Activated T-helper 1 cell treated with anti-CD3 and anti-CD28 coated beads, Interleukin-12 subunit alpha, Interleukin-12 subunit beta, Interleukin-2, Interleukin-4 antibody, amounts not matched to agents 30 ng/mL and 10 ng/mL and 1 ng/mL, durations not matched to agents 14 hours and 24 hours and 36 hours (primary cell): ENCODE data around the gene B4GALT4. TPM values are rescaled to one million over a fixed set of nuclear protein-coding genes. Genes with fewer than 3 reads are reported as not detected.
A peak's percentile ranks its signal among the peaks of the same experiment; 100 is the strongest.

Experiments used
- DNase-seq: peaks from one replicate; pipeline ENCODE4 v3.0.0; 2021; ENCODE audit warnings: low spot score
- H3K27ac Mint-ChIP-seq: one replicate; pipeline ENCODE4 v1.8.0; 2021; ENCODE audit warnings: mild to moderate bottlenecking, mixed read lengths
- H3K27me3 Mint-ChIP-seq: one replicate; pipeline ENCODE4 v1.8.0; 2022; ENCODE audit warnings: mild to moderate bottlenecking, moderate library complexity, mixed read lengths; ENCODE audit not compliant: insufficient read depth
- H3K36me3 Mint-ChIP-seq: one replicate; pipeline ENCODE4 v1.8.0; 2021; ENCODE audit warnings: low read depth, mixed read lengths
- H3K4me1 Mint-ChIP-seq: one replicate; pipeline ENCODE4 v1.8.0; 2021; ENCODE audit warnings: low read depth, mixed read lengths
- H3K4me3 Mint-ChIP-seq: one replicate; pipeline ENCODE4 v1.8.0; 2021; ENCODE audit warnings: mild to moderate bottlenecking, moderate library complexity, mixed read lengths
- H3K9me3 Mint-ChIP-seq: one replicate; pipeline ENCODE4 v1.8.0; 2021; ENCODE audit warnings: mixed read lengths
- intact Hi-C: fragments of 100-400 bp; cut with micrococcal nuclease; formaldehyde crosslinking; loops from one replicate; pipeline ENCODE4 v1.15.1; 2024
- total RNA-seq: library from RNA; stranded (reverse); gene quantifications from 2 replicates; pipeline ENCODE4 v1.2.3, GENCODE V29; 2022

B4GALT4 gene
- total RNA-seq, 1 donor from 2014 or later: 14.1 TPM

- H3K4me3 Mint-ChIP-seq: no peak overlapping the region
- intact Hi-C loops: no loop called here
- peaks cover 55% of the 10 kb centered on the region for H3K36me3 Mint-ChIP-seq
- H3K9me3 Mint-ChIP-seq: no peaks in the 10 kb centered on the region
- no peaks in the 10 kb centered on the region for H3K27me3 Mint-ChIP-seq
- peaks cover 27% of the 10 kb centered on the region for H3K4me1 Mint-ChIP-seq
- H3K27ac Mint-ChIP-seq: no peak overlapping the region
- DNase-seq: no peak
Observed at GRCh38 chr3:119230071-119230470, 10.6 kb downstream of the B4GALT4 start.

GRCh38 chr3:119229190-119229589, 11.5 kb downstream of the B4GALT4 start:
- no peak for DNase-seq
- Mint-ChIP-seq H3K27me3 (no peaks in the 10 kb centered on the region), H3K4me1 (peaks cover 20% of the 10 kb centered on the region), H3K36me3 (peaks cover 50% of the 10 kb centered on the region), H3K27ac (no peak overlapping the region), H3K4me3 (no peak overlapping the region), H3K9me3 (no peaks in the 10 kb centered on the region)
- intact Hi-C loops: no loop called here

GRCh38 chr3:119228373-119229145, 12.1 kb downstream of the B4GALT4 start:
- no peak for DNase-seq
- no peak overlapping the region for H3K27ac Mint-ChIP-seq
- intact Hi-C loops: no loop called here
- no peaks in the 10 kb centered on the region for H3K9me3 Mint-ChIP-seq
- H3K4me1 Mint-ChIP-seq: peaks cover 20% of the 10 kb centered on the region
- peaks cover 55% of the 10 kb centered on the region for H3K36me3 Mint-ChIP-seq
- H3K4me3 Mint-ChIP-seq: no peak overlapping the region
- no peaks in the 10 kb centered on the region for H3K27me3 Mint-ChIP-seq

GRCh38 chr3:119227070-119227850, 13.4 kb downstream of the B4GALT4 start:
- Mint-ChIP-seq H3K9me3 (no peaks in the 10 kb centered on the region), H3K27me3 (no peaks in the 10 kb centered on the region), H3K27ac (no peak overlapping the region), H3K4me3 (no peak overlapping the region), H3K36me3 (peaks cover 64% of the 10 kb centered on the region), H3K4me1 (peaks cover 24% of the 10 kb centered on the region)
- no peak for DNase-seq
- intact Hi-C loops: no loop called here

GRCh38 chr3:119225121-119225520, 15.6 kb downstream of the B4GALT4 start:
- Mint-ChIP-seq H3K27ac (no peak overlapping the region), H3K4me1 (peaks cover 14% of the 10 kb centered on the region), H3K4me3 (no peak overlapping the region), H3K9me3 (no peaks in the 10 kb centered on the region), H3K36me3 (peaks cover 65% of the 10 kb centered on the region), H3K27me3 (no peaks in the 10 kb centered on the region)
- no peak for DNase-seq
- intact Hi-C loops: no loop called here

GRCh38 chr3:119223511-119223910, 17.2 kb downstream of the B4GALT4 start:
- Mint-ChIP-seq H3K4me3 (no peak overlapping the region), H3K27ac (no peak overlapping the region), H3K9me3 (no peaks in the 10 kb centered on the region), H3K27me3 (no peaks in the 10 kb centered on the region), H3K36me3 (peaks cover 60% of the 10 kb centered on the region), H3K4me1 (peaks cover 25% of the 10 kb centered on the region)
- no peak for DNase-seq
- intact Hi-C loops: no loop called here

GRCh38 chr3:119222391-119222790, 18.3 kb downstream of the B4GALT4 start:
- H3K4me3 Mint-ChIP-seq: no peak overlapping the region
- H3K9me3 Mint-ChIP-seq: no peaks in the 10 kb centered on the region
- H3K27ac Mint-ChIP-seq: no peak overlapping the region
- peaks cover 22% of the 10 kb centered on the region for H3K4me1 Mint-ChIP-seq
- H3K27me3 Mint-ChIP-seq: no peaks in the 10 kb centered on the region
- H3K36me3 Mint-ChIP-seq: peaks cover 54% of the 10 kb centered on the region
- DNase-seq: no peak
- intact Hi-C loops: no loop called here

- Mint-ChIP-seq H3K4me3 (no peak overlapping the region), H3K4me1 (peaks cover 25% of the 10 kb centered on the region), H3K9me3 (no peaks in the 10 kb centered on the region), H3K27ac (no peak overlapping the region), H3K27me3 (no peaks in the 10 kb centered on the region), H3K36me3 (peaks cover 52% of the 10 kb centered on the region)
- DNase-seq: no peak
- intact Hi-C loops: no loop called here
Observed at GRCh38 chr3:119221779-119222320, 18.8 kb downstream of the B4GALT4 start.

GRCh38 chr3:119220970-119221667, 19.6 kb downstream of the B4GALT4 start:
- intact Hi-C loops: no loop called here
- no peaks in the 10 kb centered on the region for H3K9me3 Mint-ChIP-seq
- no peak overlapping the region for H3K27ac Mint-ChIP-seq

GRCh38 chr3:119220198-119220597, 20.5 kb downstream of the B4GALT4 start:
- Mint-ChIP-seq H3K9me3 (no peaks in the 10 kb centered on the region), H3K36me3 (peaks cover 53% of the 10 kb centered on the region), H3K27ac (no peak overlapping the region), H3K4me3 (no peak overlapping the region), H3K4me1 (peaks cover 26% of the 10 kb centered on the region), H3K27me3 (no peaks in the 10 kb centered on the region)
- DNase-seq: no peak
- intact Hi-C loops: no loop called here

More at GRCh38 chr3:119220970-119221667, 19.6 kb downstream of the B4GALT4 start:
- no peak for DNase-seq
- no peak overlapping the region for H3K4me3 Mint-ChIP-seq
- peaks cover 26% of the 10 kb centered on the region for H3K4me1 Mint-ChIP-seq
- H3K27me3 Mint-ChIP-seq: no peaks in the 10 kb centered on the region
- H3K36me3 Mint-ChIP-seq: peaks cover 47% of the 10 kb centered on the region

- Mint-ChIP-seq H3K9me3 (no peaks in the 10 kb centered on the region), H3K27me3 (no peaks in the 10 kb centered on the region), H3K4me1 (peaks cover 26% of the 10 kb centered on the region), H3K36me3 (peaks cover 55% of the 10 kb centered on the region), H3K4me3 (peak overlapping the region; percentile 37), H3K27ac (peak overlapping the region; percentile 73)
- DNase-seq: peak; percentile 35
- intact Hi-C loops: loop anchor here (1.0 kb wide), 2 partner anchors 17 to 22 kb away; no protein-coding TSS in a partner anchor
Observed at GRCh38 chr3:119219069-119219468, 21.6 kb downstream of the B4GALT4 start.

- H3K27ac Mint-ChIP-seq: no peak overlapping the region
- peaks cover 14% of the 10 kb centered on the region for H3K4me1 Mint-ChIP-seq
Observed at GRCh38 chr3:119211803-119212202, 28.9 kb downstream of the B4GALT4 start.

More at GRCh38 chr3:119211803-119212202, 28.9 kb downstream of the B4GALT4 start:
- no peaks in the 10 kb centered on the region for H3K9me3 Mint-ChIP-seq
- no peak for DNase-seq
- H3K36me3 Mint-ChIP-seq: peaks cover 51% of the 10 kb centered on the region
- intact Hi-C loops: no loop called here
- H3K27me3 Mint-ChIP-seq: no peaks in the 10 kb centered on the region
- H3K4me3 Mint-ChIP-seq: no peak overlapping the region
